K562 (cell line): Measurements from ENCODE around the gene ZNF652. TPM values are rescaled to one million over a fixed set of nuclear protein-coding genes. Genes with fewer than 3 reads are reported as not detected.
A peak's percentile ranks its signal among the peaks of the same experiment; 100 is the strongest.

Source experiments
- ATAC-seq: fragments of 200-7000 bp; cut with Tn5 transposase; 3 replicates; pipeline ENCODE4 v1.9.1; 2020; ENCODE audit warnings: moderate library complexity
- BruUV-seq: library from RNA; stranded (reverse); fragments of 400-500 nt; replicated peaks from 2 replicates; lab custom pipeline; 2021; lab: Mats Ljungman, UMichigan
- CTCF ChIA-PET: fragments of 300-600 bp; formaldehyde crosslinking; extraction: SDS; loops from one replicate; lab custom pipeline; 2021; ENCODE audit warnings: low intra/inter-chr PET ratio; lab: Yijun Ruan, JAX
- POLR2A ChIA-PET: fragments of 300-600, 350-650 bp; sonication (Branson Sonifier 250); formaldehyde crosslinking; extraction: SDS; loops from one replicate; lab custom pipeline; 2021; ENCODE audit warnings: antibody characterized with exemption, inconsistent platforms; lab: Yijun Ruan, JAX
- DNase-seq, 4 experiments: peaks; one replicate each; pipeline versions ENCODE4 v3.0.0 to v3.0.0-alpha.2; 2011 to 2018; ENCODE audit warnings: low spot score in 3 of 4, mixed read lengths in 3 of 4; ENCODE audit errors: extremely low read depth in 1 of 4
- FAIRE-seq: peaks from 2 replicates; lab custom pipeline; 2011; peaks lifted over from hg19 to GRCh38; lab: Jason Lieb, UNC
- H2AFZ ChIP-seq: 2 replicates; pipeline ENCODE4 v1.6.0; 2011; ENCODE audit warnings: low read depth, low read length, control low read depth, inconsistent platforms
- H3K27ac ChIP-seq: fragments of 200-600 bp; 3 replicates; pipeline ENCODE4 v1.8.0; 2011; ENCODE audit warnings: low read depth, mild to moderate bottlenecking, control low read depth, inconsistent platforms, low read length, moderate library complexity, mixed read lengths; ENCODE audit errors: extremely low read depth
- H3K27me3 ChIP-seq, 2 experiments: fragments of 300-600 bp in 1 of 2; 2 replicates in 1 of 2; 3 replicates in 1 of 2; pipeline versions ENCODE4 v1.6.0 to v1.8.0; 2011; ENCODE audit warnings: inconsistent platforms in 2 of 2, low read length in 2 of 2, mild to moderate bottlenecking in 1 of 2, mixed read lengths in 1 of 2, moderate library complexity in 1 of 2; ENCODE audit not compliant: control insufficient read depth in 2 of 2, insufficient read depth in 2 of 2
- H3K36me3 ChIP-seq: fragments of 300-600 bp; 3 replicates; pipeline ENCODE4 v1.8.0; 2011; ENCODE audit warnings: mild to moderate bottlenecking, low read length, inconsistent platforms; ENCODE audit not compliant: control insufficient read depth, insufficient read depth
- H3K4me1 ChIP-seq, 2 experiments: fragments of 200-600 bp in 1 of 2; replicated peaks in 1 of 2; 2 replicates in 1 of 2; 3 replicates in 1 of 2; pipeline versions ENCODE4 v1.5.1 to v1.8.0; 2011; ENCODE audit warnings: inconsistent platforms in 2 of 2, low read length in 2 of 2, mild to moderate bottlenecking in 1 of 2, mixed read lengths in 1 of 2, moderate library complexity in 1 of 2; ENCODE audit not compliant: control insufficient read depth in 2 of 2, insufficient read depth in 2 of 2
- H3K4me2 ChIP-seq: 2 replicates; pipeline ENCODE4 v1.6.1; 2011; ENCODE audit warnings: low read length, control low read depth, inconsistent platforms, mixed read lengths; ENCODE audit not compliant: insufficient read depth
- H3K4me3 ChIP-seq: fragments of 200-600 bp; sonication (generic), shearing (Covaris generic); 2 replicates; pipeline ENCODE4 v1.5.1; 2016; ENCODE audit warnings: control low read depth, inconsistent platforms
- H3K79me2 ChIP-seq: fragments of 200-600 bp; 3 replicates; pipeline ENCODE4 v1.8.0; 2011; ENCODE audit warnings: low read length, inconsistent platforms; ENCODE audit not compliant: control insufficient read depth, insufficient read depth
- H3K9ac ChIP-seq, 2 experiments: 2 replicates each; pipeline versions ENCODE4 v1.6.0 to v1.6.1; 2011; ENCODE audit warnings: low read depth in 2 of 2, low read length in 2 of 2, control low read depth in 1 of 2, inconsistent platforms in 1 of 2, mild to moderate bottlenecking in 1 of 2, mixed read lengths in 1 of 2; ENCODE audit not compliant: insufficient read depth in 1 of 2
- H3K9me1 ChIP-seq: one replicate; pipeline ENCODE4 v1.6.0; 2011; ENCODE audit warnings: inconsistent platforms, mild to moderate bottlenecking, low read length, moderate library complexity; ENCODE audit not compliant: control insufficient read depth, insufficient read depth
- H3K9me3 ChIP-seq: replicated peaks from 2 replicates; pipeline ENCODE4 v1.5.1; 2011; ENCODE audit warnings: low read depth, low read length, inconsistent platforms; ENCODE audit not compliant: control insufficient read depth, insufficient read depth
- H4K20me1 ChIP-seq: replicated peaks from 2 replicates; pipeline ENCODE4 v1.6.1; 2011; ENCODE audit warnings: low read length, inconsistent platforms, mixed read lengths; ENCODE audit not compliant: control insufficient read depth, insufficient read depth
- CEBPG ChIP-seq, 3 experiments: fragments of 200-800 bp in 1 of 3; sonication (Bioruptor generic) in 1 of 3; sonication (generic) in 1 of 3; formaldehyde crosslinking in 1 of 3; IDR thresholded peaks in 2 of 3; conservative IDR thresholded peaks in 1 of 3; 2 replicates each; pipeline versions ENCODE4 v1.6.1 to v1.8.0; 2016 to 2022; ENCODE audit warnings: missing compliant biosample characterization in 2 of 3, missing genetic modification characterization in 2 of 3, mild to moderate bottlenecking in 1 of 3, missing genetic modification reagents in 1 of 3
- JUND ChIP-seq, 2 experiments: IDR thresholded peaks; 2 replicates in 1 of 2; 3 replicates in 1 of 2; pipeline ENCODE4 v1.6.1; 2011; ENCODE audit warnings: borderline replicate concordance in 2 of 2, low read depth in 2 of 2, low read length in 2 of 2, improper control_type of control experiment in 1 of 2, missing biosample characterization in 1 of 2, missing genetic modification characterization in 1 of 2, missing genetic modification reagents in 1 of 2
- MIER1 ChIP-seq: fragments of 450-650 bp; IDR thresholded peaks from 2 replicates; pipeline ENCODE4 v1.6.1; 2016; ENCODE audit warnings: antibody characterized with exemption, mild to moderate bottlenecking, low read depth
- ZNF121 ChIP-seq: sonication (generic); formaldehyde crosslinking; conservative IDR thresholded peaks from 2 replicates; pipeline ENCODE4 v1.8.0; 2022; ENCODE audit warnings: missing genetic modification reagents
- WGBS: fragments of 100-300 bp; shearing (Covaris generic); methylation state at CpG from one replicate; pipeline ENCODE4 v1.1.6; 2016; ENCODE audit warnings: low coverage, mixed read lengths; ENCODE audit not compliant: insufficient coverage; ENCODE audit errors: missing lambda C conversion rate; 5-methylcytosine and 5-hydroxymethylcytosine counted together
- in situ Hi-C: fragments of 300-500 bp; cut with MboI; formaldehyde crosslinking; loops from 4 replicates; pipeline ENCODE4 v1.15.0; 2018; ENCODE audit warnings: inconsistent platforms, mixed read lengths
- intact Hi-C: fragments of 100-400 bp; cut with micrococcal nuclease; formaldehyde crosslinking; loops from 2 replicates; pipeline ENCODE4 v1.14.2; 2022
- polyA plus RNA-seq, 8 experiments: library from polyadenylated mRNA; depleted of rRNA in 4 of 8; stranded (reverse) in 5 of 8; unstranded in 3 of 8; fragments of >200 nt; fragmentation: Nextera tagmentation in 2 of 8; fragmentation: Illumina TruSeq in 1 of 8; extraction: Ambion mirVana in 2 of 8; extraction: Trizol in 1 of 8; gene quantifications; 2 replicates each; pipeline versions ENCODE4 v1.2.1 to v1.2.3, GENCODE V29; 2011 to 2014; ENCODE audit warnings: inconsistent platforms in 1 of 8, missing spikeins in 1 of 8
- total RNA-seq, 7 experiments: library from RNA; depleted of rRNA in 6 of 7; stranded (reverse); fragments of >200 nt in 6 of 7; fragmentation: Illumina TruSeq in 2 of 7; extraction: Trizol in 2 of 7; gene quantifications; 2 replicates each; pipeline versions ENCODE4 v1.2.1 to v1.2.3, GENCODE V29; 2011 to 2021; ENCODE audit warnings: low replicate concordance in 1 of 7
- TF ChIP-seq, protein P1 (sequence below): fragments of 450-650 bp; IDR thresholded peaks from 2 replicates; pipeline ENCODE4 v1.6.1; 2017; ENCODE audit warnings: antibody characterized with exemption, mild to moderate bottlenecking

ZNF652 gene
- total and polyA plus RNA-seq, 9 of the 15 experiments (the other 6 are each of a cell fraction or from before 2014, with no cell fraction given) = 5.1 to 15.5 (median 7.8) TPM

- WGBS = 79% methylated on average over 8 of the region's 8 CpGs
- in situ Hi-C loops = loop anchor here (5.0 kb wide), 1 partner anchor 72 kb away; no protein-coding TSS in a partner anchor
- ChIA-PET CTCF (interaction anchor here (0.5 to 0.6 kb wide), 2 partner anchors 74 to 710 kb away, joined by 3 read pairs; no protein-coding TSS in a partner anchor), POLR2A (interaction anchor here (0.6 to 1.3 kb wide), 3 partner anchors 8 to 155 kb away, joined by 3 to 4 read pairs (median 3); no protein-coding TSS in a partner anchor)
- H3K4me3 ChIP-seq = no peak overlapping the region
- no peaks in the 10 kb centered on the region for H4K20me1 ChIP-seq
- DNase-seq = no peak
- no peaks in the 10 kb centered on the region for H3K79me2 ChIP-seq
- H3K4me1 ChIP-seq = peaks cover 20 to 38% of the 10 kb centered on the region in 2 experiments
- no peak overlapping the region; the same call in 2 of the 3 replicates for H3K27ac ChIP-seq
- peak; percentile 60 for FAIRE-seq
- no peak overlapping the region for H3K4me2 ChIP-seq
- no TSS peak for BruUV-seq
- TF ChIP-seq MIER1 = 0 out of 2 replicates have a peak, but pooled peaks have one; percentile 3
- TF ChIP-seq JUND (IDR thresholded peaks at IDR 0.05; ENCODE audit: borderline replicate concordance, low read depth, low read length) = 0 out of 2 replicates have a peak, but pooled peaks have one; percentile 19
- no peak for TF ChIP-seq JUND (tag; IDR thresholded peaks at IDR 0.05; ENCODE audit: borderline replicate concordance, low read depth, low read length)
- no peak for TF ChIP-seq CEBPG (CRISPR knock-in tag; IDR thresholded peaks at IDR 0.05)
- TF ChIP-seq CEBPG (tag; conservative IDR thresholded peaks at IDR 0.05 in 1 of 2, IDR thresholded peaks at IDR 0.05 in 1 of 2) = no peak
- TF ChIP-seq, protein P1, sequence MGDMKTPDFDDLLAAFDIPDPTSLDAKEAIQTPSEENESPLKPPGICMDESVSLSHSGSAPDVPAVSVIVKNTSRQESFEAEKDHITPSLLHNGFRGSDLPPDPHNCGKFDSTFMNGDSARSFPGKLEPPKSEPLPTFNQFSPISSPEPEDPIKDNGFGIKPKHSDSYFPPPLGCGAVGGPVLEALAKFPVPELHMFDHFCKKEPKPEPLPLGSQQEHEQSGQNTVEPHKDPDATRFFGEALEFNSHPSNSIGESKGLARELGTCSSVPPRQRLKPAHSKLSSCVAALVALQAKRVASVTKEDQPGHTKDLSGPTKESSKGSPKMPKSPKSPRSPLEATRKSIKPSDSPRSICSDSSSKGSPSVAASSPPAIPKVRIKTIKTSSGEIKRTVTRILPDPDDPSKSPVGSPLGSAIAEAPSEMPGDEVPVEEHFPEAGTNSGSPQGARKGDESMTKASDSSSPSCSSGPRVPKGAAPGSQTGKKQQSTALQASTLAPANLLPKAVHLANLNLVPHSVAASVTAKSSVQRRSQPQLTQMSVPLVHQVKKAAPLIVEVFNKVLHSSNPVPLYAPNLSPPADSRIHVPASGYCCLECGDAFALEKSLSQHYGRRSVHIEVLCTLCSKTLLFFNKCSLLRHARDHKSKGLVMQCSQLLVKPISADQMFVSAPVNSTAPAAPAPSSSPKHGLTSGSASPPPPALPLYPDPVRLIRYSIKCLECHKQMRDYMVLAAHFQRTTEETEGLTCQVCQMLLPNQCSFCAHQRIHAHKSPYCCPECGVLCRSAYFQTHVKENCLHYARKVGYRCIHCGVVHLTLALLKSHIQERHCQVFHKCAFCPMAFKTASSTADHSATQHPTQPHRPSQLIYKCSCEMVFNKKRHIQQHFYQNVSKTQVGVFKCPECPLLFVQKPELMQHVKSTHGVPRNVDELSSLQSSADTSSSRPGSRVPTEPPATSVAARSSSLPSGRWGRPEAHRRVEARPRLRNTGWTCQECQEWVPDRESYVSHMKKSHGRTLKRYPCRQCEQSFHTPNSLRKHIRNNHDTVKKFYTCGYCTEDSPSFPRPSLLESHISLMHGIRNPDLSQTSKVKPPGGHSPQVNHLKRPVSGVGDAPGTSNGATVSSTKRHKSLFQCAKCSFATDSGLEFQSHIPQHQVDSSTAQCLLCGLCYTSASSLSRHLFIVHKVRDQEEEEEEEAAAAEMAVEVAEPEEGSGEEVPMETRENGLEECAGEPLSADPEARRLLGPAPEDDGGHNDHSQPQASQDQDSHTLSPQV = 0 out of 2 replicates have a peak, but pooled peaks have one; percentile 27
- peak; percentile 53 for TF ChIP-seq ZNF121 (CRISPR knock-in tag)
- H3K36me3 ChIP-seq = no peaks in the 10 kb centered on the region
- no peaks in the 10 kb centered on the region for H3K9me3 ChIP-seq
- H3K27me3 ChIP-seq = no peaks in the 10 kb centered on the region
- ATAC-seq = no peak
- H3K9me1 ChIP-seq = peaks cover 5% of the 10 kb centered on the region
- intact Hi-C loops = no loop called here
- no peak overlapping the region for H3K9ac ChIP-seq
- peak overlapping the region; percentile 99 for H2AFZ ChIP-seq
Observed at GRCh38 chr17:49388692-49389513, 26.9 kb upstream of the ZNF652 start.
